ENCODE data around the gene RPL36AL. TPM values are rescaled to one million over a fixed set of nuclear protein-coding genes. Genes with fewer than 3 reads are reported as not detected.

RPL36AL gene
- total and polyA plus RNA-seq, 10 of the 15 experiments (the other 5 are each of a cell fraction or from before 2014, with no cell fraction given), result 222 to 1,379 (median 545) TPM

- TF ChIP-seq WRNIP1 (IDR thresholded peaks at IDR 0.05; ENCODE audit: borderline replicate concordance, low read depth, low read length) (no peak), EGR1 (IDR thresholded peaks at IDR 0.05; ENCODE audit: borderline replicate concordance in 1 of 2, low read depth in 2 of 2, low read length in 2 of 2) (no peak), STAT1 (conservative IDR thresholded peaks at IDR 0.05) (0 out of 2 replicates have a peak, but pooled peaks have one; percentile 12), BHLHE40 (IDR thresholded peaks at IDR 0.05; ENCODE audit: borderline replicate concordance in 1 of 2, low read depth in 2 of 2, low read length in 1 of 2) (no peak), HDAC6 (IDR thresholded peaks at IDR 0.05; ENCODE audit: unreplicated experiment) (no peak), ZSCAN29 (IDR thresholded peaks at IDR 0.05) (peak; percentile 78), NFYB (IDR thresholded peaks at IDR 0.05; ENCODE audit: insufficient read depth, low read depth, low read length) (no peak), NKRF (conservative IDR thresholded peaks at IDR 0.05) (peak; percentile 16; the same call in 1 of the 2 replicates), YBX1 (IDR thresholded peaks at IDR 0.05) (no peak), ZNF207 (IDR thresholded peaks at IDR 0.05; ENCODE audit: borderline replicate concordance) (peak; percentile 92), SMARCA5 (IDR thresholded peaks at IDR 0.05) (peak; percentile 92), IRF4 (IDR thresholded peaks at IDR 0.05; ENCODE audit: low read depth, low read length) (0 out of 2 replicates have a peak, but pooled peaks have one; percentile 49), EP300 (IDR thresholded peaks at IDR 0.05; ENCODE audit: borderline replicate concordance in 1 of 2, control insufficient read depth in 1 of 2, low read depth in 2 of 2, low read length in 2 of 2) (no peak)
- TF ChIP-seq, protein P1, sequence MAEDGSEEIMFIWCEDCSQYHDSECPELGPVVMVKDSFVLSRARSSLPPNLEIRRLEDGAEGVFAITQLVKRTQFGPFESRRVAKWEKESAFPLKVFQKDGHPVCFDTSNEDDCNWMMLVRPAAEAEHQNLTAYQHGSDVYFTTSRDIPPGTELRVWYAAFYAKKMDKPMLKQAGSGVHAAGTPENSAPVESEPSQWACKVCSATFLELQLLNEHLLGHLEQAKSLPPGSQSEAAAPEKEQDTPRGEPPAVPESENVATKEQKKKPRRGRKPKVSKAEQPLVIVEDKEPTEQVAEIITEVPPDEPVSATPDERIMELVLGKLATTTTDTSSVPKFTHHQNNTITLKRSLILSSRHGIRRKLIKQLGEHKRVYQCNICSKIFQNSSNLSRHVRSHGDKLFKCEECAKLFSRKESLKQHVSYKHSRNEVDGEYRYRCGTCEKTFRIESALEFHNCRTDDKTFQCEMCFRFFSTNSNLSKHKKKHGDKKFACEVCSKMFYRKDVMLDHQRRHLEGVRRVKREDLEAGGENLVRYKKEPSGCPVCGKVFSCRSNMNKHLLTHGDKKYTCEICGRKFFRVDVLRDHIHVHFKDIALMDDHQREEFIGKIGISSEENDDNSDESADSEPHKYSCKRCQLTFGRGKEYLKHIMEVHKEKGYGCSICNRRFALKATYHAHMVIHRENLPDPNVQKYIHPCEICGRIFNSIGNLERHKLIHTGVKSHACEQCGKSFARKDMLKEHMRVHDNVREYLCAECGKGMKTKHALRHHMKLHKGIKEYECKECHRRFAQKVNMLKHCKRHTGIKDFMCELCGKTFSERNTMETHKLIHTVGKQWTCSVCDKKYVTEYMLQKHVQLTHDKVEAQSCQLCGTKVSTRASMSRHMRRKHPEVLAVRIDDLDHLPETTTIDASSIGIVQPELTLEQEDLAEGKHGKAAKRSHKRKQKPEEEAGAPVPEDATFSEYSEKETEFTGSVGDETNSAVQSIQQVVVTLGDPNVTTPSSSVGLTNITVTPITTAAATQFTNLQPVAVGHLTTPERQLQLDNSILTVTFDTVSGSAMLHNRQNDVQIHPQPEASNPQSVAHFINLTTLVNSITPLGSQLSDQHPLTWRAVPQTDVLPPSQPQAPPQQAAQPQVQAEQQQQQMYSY (CRISPR knock-in tag; IDR thresholded peaks at IDR 0.05), result no peak
- TF ChIP-seq, protein P2, sequence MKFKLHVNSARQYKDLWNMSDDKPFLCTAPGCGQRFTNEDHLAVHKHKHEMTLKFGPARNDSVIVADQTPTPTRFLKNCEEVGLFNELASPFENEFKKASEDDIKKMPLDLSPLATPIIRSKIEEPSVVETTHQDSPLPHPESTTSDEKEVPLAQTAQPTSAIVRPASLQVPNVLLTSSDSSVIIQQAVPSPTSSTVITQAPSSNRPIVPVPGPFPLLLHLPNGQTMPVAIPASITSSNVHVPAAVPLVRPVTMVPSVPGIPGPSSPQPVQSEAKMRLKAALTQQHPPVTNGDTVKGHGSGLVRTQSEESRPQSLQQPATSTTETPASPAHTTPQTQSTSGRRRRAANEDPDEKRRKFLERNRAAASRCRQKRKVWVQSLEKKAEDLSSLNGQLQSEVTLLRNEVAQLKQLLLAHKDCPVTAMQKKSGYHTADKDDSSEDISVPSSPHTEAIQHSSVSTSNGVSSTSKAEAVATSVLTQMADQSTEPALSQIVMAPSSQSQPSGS (IDR thresholded peaks at IDR 0.05; ENCODE audit: low read length), result peak; percentile 83
Measured at GRCh38 chr14:49586673-49587460, 33.6 kb downstream of the RPL36AL start (continued).
